A549 (cell line): ENCODE results near the gene CRIP2. TPM values are rescaled to one million over a fixed set of nuclear protein-coding genes. Genes with fewer than 3 reads are reported as not detected.

ENCODE experiments used
- ATAC-seq, 2 experiments: fragments of 200-7000 bp in 1 of 2; fragments of >200 bp in 1 of 2; cut with Nextera tagmentation in 1 of 2; cut with Tn5 transposase in 1 of 2; 3 replicates each; pipeline versions ENCODE4 v1.8.0 to v1.9.1; 2018 to 2020; ENCODE audit warnings: mild to moderate bottlenecking in 1 of 2, moderate library complexity in 1 of 2
- CTCF ChIA-PET: fragments of 300-600 bp; sonication (Branson Sonifier 250); formaldehyde crosslinking; extraction: SDS; loops from one replicate; lab custom pipeline; 2021; ENCODE audit warnings: antibody characterized with exemption, inconsistent platforms; lab: Yijun Ruan, JAX
- POLR2A ChIA-PET: fragments of 350-600 bp; formaldehyde crosslinking; extraction: SDS; loops from one replicate; lab custom pipeline; 2021; ENCODE audit warnings: antibody characterized with exemption, inconsistent platforms; lab: Yijun Ruan, JAX
- DNase-seq, 2 experiments: peaks; one replicate each; pipeline versions ENCODE4 v3.0.0 to v3.0.0-alpha.2; 2011 to 2016; ENCODE audit warnings: low read depth in 1 of 2, low spot score in 1 of 2
- FAIRE-seq: peaks from 2 replicates; lab custom pipeline; 2011; peaks lifted over from hg19 to GRCh38; lab: Jason Lieb, UNC
- H3K27ac ChIP-seq, 2 experiments: fragments of >200 bp; sonication (Bioruptor Twin); formaldehyde crosslinking; 3 replicates each; pipeline ENCODE4 v1.5.1; 2016 to 2017
- H3K4me1 ChIP-seq: fragments of >200 bp; sonication (Bioruptor Twin); formaldehyde crosslinking; 3 replicates; pipeline ENCODE4 v1.6.1; 2016
- H3K4me2 ChIP-seq: fragments of >200 bp; sonication (Bioruptor Twin); formaldehyde crosslinking; 3 replicates; pipeline ENCODE4 v1.6.1; 2016
- H3K4me3 ChIP-seq: fragments of >200 bp; sonication (Bioruptor Twin); formaldehyde crosslinking; 3 replicates; pipeline ENCODE4 v1.5.1; 2016
- H3K9me3 ChIP-seq: fragments of >200 bp; sonication (Bioruptor Twin); formaldehyde crosslinking; 3 replicates; pipeline ENCODE4 v1.6.1; 2016
- CTCF ChIP-seq: fragments of >200 bp; sonication (Bioruptor Twin); formaldehyde crosslinking; IDR thresholded peaks from 3 replicates; pipeline ENCODE4 v1.5.1; 2016
- EP300 ChIP-seq, 2 experiments: fragments of >200 bp; sonication (Bioruptor Twin); formaldehyde crosslinking; IDR thresholded peaks; 2 replicates in 1 of 2; 3 replicates in 1 of 2; pipeline ENCODE4 v1.6.1; 2016 to 2017
- GATA3 ChIP-seq: IDR thresholded peaks from 2 replicates; pipeline ENCODE4 v1.6.1; 2012; ENCODE audit warnings: borderline replicate concordance
- HOXA7 ChIP-seq: fragments of 250-450 bp; sonication (Bioruptor Pico); IDR thresholded peaks from 2 replicates; pipeline ENCODE4 v1.5.0; 2020; ENCODE audit warnings: mild to moderate bottlenecking, moderate library complexity
- JUN ChIP-seq, 2 experiments: fragments of >200 bp; sonication (Bioruptor Twin); formaldehyde crosslinking; IDR thresholded peaks; 2 replicates in 1 of 2; 3 replicates in 1 of 2; pipeline ENCODE4 v1.6.1; 2016 to 2017
- KDM1A ChIP-seq: fragments of 200-600 bp; sonication (generic); IDR thresholded peaks from 2 replicates; pipeline ENCODE4 v1.6.1; 2016; ENCODE audit warnings: low read depth, mild to moderate bottlenecking
- NPAS2 ChIP-seq: fragments of 250-450 bp; sonication (Bioruptor Pico); IDR thresholded peaks from 2 replicates; pipeline ENCODE4 v1.8.0; 2022; ENCODE audit warnings: mild to moderate bottlenecking, moderate library complexity, borderline replicate concordance
- NR3C1 ChIP-seq: fragments of >200 bp; sonication (Bioruptor Twin); formaldehyde crosslinking; IDR thresholded peaks from 3 replicates; pipeline ENCODE4 v1.6.1; 2017
- PBX3 ChIP-seq: IDR thresholded peaks from 2 replicates; pipeline ENCODE4 v1.6.1; 2012
- RARB ChIP-seq: fragments of 250-450 bp; sonication (Bioruptor Pico); IDR thresholded peaks from 2 replicates; pipeline ENCODE4 v1.8.0; 2021; ENCODE audit warnings: mild to moderate bottlenecking, moderate library complexity
- TFCP2L1 ChIP-seq: fragments of 250-450 bp; sonication (Bioruptor Pico); IDR thresholded peaks from 2 replicates; pipeline ENCODE4 v1.5.0; 2021; ENCODE audit warnings: mild to moderate bottlenecking
- WGBS: methylation state at CpG from one replicate; pipeline ENCODE4 v1.1.6; 2017; ENCODE audit errors: missing lambda C conversion rate; 5-methylcytosine and 5-hydroxymethylcytosine counted together
- polyA plus RNA-seq, 4 experiments: library from polyadenylated mRNA; depleted of rRNA in 3 of 4; stranded (reverse); fragments of >200 nt; fragmentation: RNase III in 1 of 4; extraction: RNeasy Plus Mini Kit Qiagen cat#74134 plus additional on column Dnase treatment in 1 of 4; gene quantifications; 2 replicates in 3 of 4; 3 replicates in 1 of 4; pipeline ENCODE4 v1.2.3, GENCODE V29; 2011 to 2017
- TF ChIP-seq, protein P1 (sequence below): IDR thresholded peaks from 2 replicates; pipeline ENCODE4 v1.6.1; 2012
- TF ChIP-seq, protein P2 (sequence below): fragments of 250-450 bp; sonication (Bioruptor Pico); IDR thresholded peaks from 2 replicates; pipeline ENCODE4 v1.5.0; 2020; ENCODE audit warnings: low read depth, mild to moderate bottlenecking, moderate library complexity
- TF ChIP-seq, protein P3 (sequence below): fragments of 250-450 bp; sonication (Bioruptor Pico); IDR thresholded peaks from 2 replicates; pipeline ENCODE4 v1.5.0; 2021; ENCODE audit warnings: mild to moderate bottlenecking, moderate library complexity, borderline replicate concordance
- TF ChIP-seq, protein P4 (sequence below): fragments of >200 bp; sonication (Bioruptor Twin); formaldehyde crosslinking; IDR thresholded peaks from 3 replicates; pipeline ENCODE4 v1.6.1; 2016

Gene CRIP2
- polyA plus RNA-seq, 2 of the 4 experiments (the other 2 are of a cell fraction) = 41.0 to 67.3 TPM

DNA sequence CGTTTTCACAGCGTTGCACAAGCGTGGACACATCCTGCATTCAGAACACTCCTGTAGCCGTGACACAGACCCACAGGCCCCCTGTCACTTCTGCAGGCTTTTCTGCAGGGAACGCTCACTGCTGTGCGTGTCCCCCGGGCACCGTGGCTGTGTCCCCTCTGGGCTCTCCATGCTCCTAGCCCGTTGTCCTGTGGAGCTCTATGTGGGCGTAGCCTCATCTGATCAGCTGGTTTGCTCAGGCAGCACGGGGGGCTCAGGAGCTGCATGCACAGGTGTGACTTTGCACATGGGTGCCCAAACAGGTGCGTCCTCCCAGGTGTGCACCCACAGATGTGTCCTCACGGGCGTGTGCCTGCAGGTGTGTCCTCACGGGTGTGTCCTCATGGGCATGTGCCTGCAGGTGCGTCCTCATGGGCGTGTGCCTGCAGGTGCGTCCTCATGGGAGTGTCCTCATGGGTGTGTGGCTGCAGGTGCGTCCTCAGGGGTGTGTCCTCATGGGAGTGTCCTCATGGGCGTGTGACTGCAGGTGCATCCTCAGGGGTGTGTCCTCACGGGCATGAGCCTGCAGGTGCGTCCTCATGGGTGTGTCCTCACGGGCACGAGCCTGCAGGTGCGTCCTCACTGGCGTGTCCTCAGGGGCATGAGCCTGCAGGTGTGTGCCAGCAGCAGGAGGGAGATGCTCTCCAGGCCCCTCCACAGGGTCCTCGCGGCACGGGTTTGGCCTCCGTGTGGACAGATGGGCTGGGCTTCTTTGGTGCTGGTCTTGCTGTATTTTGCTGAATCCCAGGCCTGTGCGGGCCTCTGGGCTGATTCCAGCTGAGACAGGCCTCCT lies 37.5 kb upstream of the CRIP2 start:
- ATAC-seq (no peak), FAIRE-seq (no peak), DNase-seq (no peak)
- Histone ChIP-seq H3K4me3 (no peak overlapping the region), H3K27ac (no peak overlapping the region; a peak in 1 of 6 replicates), H3K4me1 (no peaks in the 10 kb centered on the region; the same call in 2 of the 3 replicates), H3K9me3 (no peaks in the 10 kb centered on the region), H3K4me2 (no peak overlapping the region)
- CTCF ChIA-PET = interaction anchor here (1.3 to 6.1 kb wide), 3 partner anchors 11 to 44 kb away, joined by 3 to 19 read pairs (median 7); no protein-coding TSS in a partner anchor
- 92% methylated on average over 24 of the region's 31 CpGs for WGBS
- POLR2A ChIA-PET = no interaction called here
- TF ChIP-seq, protein P1, sequence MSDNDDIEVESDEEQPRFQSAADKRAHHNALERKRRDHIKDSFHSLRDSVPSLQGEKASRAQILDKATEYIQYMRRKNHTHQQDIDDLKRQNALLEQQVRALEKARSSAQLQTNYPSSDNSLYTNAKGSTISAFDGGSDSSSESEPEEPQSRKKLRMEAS = no peak
- TF ChIP-seq, protein P2, sequence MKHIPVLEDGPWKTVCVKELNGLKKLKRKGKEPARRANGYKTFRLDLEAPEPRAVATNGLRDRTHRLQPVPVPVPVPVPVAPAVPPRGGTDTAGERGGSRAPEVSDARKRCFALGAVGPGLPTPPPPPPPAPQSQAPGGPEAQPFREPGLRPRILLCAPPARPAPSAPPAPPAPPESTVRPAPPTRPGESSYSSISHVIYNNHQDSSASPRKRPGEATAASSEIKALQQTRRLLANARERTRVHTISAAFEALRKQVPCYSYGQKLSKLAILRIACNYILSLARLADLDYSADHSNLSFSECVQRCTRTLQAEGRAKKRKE = no peak
- TF ChIP-seq JUN (IDR thresholded peaks at IDR 0.05) = no peak

DNA sequence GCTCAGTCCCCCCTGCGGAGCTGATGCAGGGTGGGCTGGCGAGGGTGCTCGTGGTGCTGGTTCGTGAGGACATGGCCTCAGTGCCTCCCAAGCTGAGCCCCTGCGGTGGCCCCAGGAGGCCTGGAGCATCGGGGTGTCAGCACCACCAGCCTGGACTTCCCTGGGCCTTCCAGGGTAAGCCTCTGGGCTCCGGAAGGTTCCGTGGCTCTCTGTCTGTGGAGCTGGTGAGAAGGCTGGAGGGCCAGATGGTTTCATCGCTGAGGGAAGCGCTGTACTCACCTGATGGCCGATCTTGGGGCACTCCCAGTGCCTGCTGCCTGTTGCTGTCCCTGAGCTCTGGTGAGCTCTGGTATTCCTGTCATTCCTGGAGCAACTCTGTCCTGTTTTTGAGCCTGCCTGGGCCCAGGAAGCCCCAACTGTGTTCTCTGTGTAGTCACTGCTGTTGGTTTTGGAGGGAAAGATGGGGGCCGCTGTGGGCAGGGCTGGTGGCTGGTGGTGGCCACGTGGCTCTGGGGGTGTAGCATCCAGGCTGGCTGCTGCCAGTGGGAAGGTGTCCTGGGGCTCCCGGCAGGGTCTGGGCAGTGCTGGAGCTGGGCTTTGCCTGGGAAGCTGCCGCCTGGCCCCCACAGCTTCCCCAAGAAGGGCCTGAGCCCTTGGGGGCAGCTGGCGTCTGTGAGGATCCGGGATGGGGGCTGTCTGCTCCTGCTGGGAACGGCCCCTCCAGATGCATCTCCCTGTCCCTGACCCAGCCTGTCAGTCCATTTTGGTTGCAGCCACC lies 36.7 kb upstream of the CRIP2 start:
- H3K9me3 ChIP-seq = no peaks in the 10 kb centered on the region
- ChIA-PET CTCF (interaction anchor here (1.1 to 6.1 kb wide), 7 partner anchors 9 to 67 kb away, joined by 3 to 24 read pairs (median 7); no protein-coding TSS in a partner anchor), POLR2A (interaction anchor here (1.0 kb wide), 1 partner anchor 52 kb away, joined by 4 read pairs; no protein-coding TSS in a partner anchor)
- no peak for FAIRE-seq
- 98% methylated on average over 12 of the region's 18 CpGs for WGBS
- H3K4me2 ChIP-seq = no peak overlapping the region
- no peak for DNase-seq
- no peak overlapping the region for H3K4me3 ChIP-seq
- no peak overlapping the region; a peak in 1 of 6 replicates for H3K27ac ChIP-seq
- TF ChIP-seq NPAS2 (CRISPR knock-in tag) = no peak
- TF ChIP-seq RARB = no peak
- TF ChIP-seq, protein P3, sequence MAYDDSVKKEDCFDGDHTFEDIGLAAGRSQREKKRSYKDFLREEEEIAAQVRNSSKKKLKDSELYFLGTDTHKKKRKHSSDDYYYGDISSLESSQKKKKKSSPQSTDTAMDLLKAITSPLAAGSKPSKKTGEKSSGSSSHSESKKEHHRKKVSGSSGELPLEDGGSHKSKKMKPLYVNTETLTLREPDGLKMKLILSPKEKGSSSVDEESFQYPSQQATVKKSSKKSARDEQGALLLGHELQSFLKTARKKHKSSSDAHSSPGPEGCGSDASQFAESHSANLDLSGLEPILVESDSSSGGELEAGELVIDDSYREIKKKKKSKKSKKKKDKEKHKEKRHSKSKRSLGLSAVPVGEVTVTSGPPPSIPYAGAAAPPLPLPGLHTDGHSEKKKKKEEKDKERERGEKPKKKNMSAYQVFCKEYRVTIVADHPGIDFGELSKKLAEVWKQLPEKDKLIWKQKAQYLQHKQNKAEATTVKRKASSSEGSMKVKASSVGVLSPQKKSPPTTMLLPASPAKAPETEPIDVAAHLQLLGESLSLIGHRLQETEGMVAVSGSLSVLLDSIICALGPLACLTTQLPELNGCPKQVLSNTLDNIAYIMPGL (CRISPR knock-in tag) = no peak
- ATAC-seq = no peak
- no peaks in the 10 kb centered on the region for H3K4me1 ChIP-seq

DNA sequence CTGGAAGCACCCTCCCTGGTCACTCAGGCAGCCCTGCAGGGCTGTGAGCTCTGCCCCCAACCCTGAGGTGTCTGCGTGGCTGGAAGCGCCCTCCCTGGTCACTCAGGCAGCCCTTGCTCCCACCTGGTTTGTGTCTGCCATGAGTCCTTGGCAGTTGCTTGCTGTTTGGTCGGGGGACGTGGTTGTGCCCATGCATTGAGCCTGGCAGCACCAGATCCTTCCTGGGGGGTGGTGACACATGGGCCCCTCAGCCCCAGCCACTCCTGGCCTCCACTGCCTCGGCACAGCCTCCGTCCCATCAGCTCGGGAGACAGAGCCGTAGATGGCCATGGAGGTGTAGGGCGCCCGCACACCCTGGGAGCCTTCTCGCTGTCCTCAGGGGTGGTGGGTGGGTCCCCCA lies 35.4 kb upstream of the CRIP2 start:
- 92% methylated on average over 5 of the region's 11 CpGs for WGBS
- Histone ChIP-seq H3K9me3 (no peaks in the 10 kb centered on the region), H3K27ac (no peak overlapping the region), H3K4me2 (no peak overlapping the region), H3K4me3 (no peak overlapping the region), H3K4me1 (no peaks in the 10 kb centered on the region)
- TF ChIP-seq HOXA7 (CRISPR knock-in tag) (no peak), CTCF (no peak), GATA3 (no peak), KDM1A (no peak), NR3C1 (no peak), NPAS2 (CRISPR knock-in tag) (no peak), EP300 (IDR thresholded peaks at IDR 0.05) (no peak), PBX3 (no peak), TFCP2L1 (CRISPR knock-in tag) (no peak)
- TF ChIP-seq, protein P4, sequence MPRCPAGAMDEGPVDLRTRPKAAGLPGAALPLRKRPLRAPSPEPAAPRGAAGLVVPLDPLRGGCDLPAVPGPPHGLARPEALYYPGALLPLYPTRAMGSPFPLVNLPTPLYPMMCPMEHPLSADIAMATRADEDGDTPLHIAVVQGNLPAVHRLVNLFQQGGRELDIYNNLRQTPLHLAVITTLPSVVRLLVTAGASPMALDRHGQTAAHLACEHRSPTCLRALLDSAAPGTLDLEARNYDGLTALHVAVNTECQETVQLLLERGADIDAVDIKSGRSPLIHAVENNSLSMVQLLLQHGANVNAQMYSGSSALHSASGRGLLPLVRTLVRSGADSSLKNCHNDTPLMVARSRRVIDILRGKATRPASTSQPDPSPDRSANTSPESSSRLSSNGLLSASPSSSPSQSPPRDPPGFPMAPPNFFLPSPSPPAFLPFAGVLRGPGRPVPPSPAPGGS = no peak
- DNase-seq = no peak
- no peak for ATAC-seq
- no peak for FAIRE-seq
- POLR2A ChIA-PET = no interaction called here
- CTCF ChIA-PET = interaction anchor here (1.1 to 6.1 kb wide), 10 partner anchors 9 to 94 kb away, joined by 3 to 24 read pairs (median 6); no protein-coding TSS in a partner anchor
